Adipocyte (in vitro differentiated cells): Measurements from ENCODE around the gene GNB1L.

Source experiments
- DNase-seq: peaks from one replicate; pipeline ENCODE4 v3.0.0-alpha.2; 2015; ENCODE audit warnings: low read depth
- H3K27me3 ChIP-seq: replicated peaks from 2 replicates; pipeline ENCODE4 v1.7.0; 2013; ENCODE audit warnings: mild to moderate bottlenecking, low read length, moderate library complexity; ENCODE audit not compliant: control insufficient read depth, insufficient read depth
- H3K36me3 ChIP-seq: 2 replicates; pipeline ENCODE4 v1.7.0; 2013; ENCODE audit warnings: low read length, mild to moderate bottlenecking, moderate library complexity; ENCODE audit not compliant: control insufficient read depth, insufficient read depth, severe bottlenecking
- H3K4me1 ChIP-seq: 2 replicates; pipeline ENCODE4 v1.7.0; 2013; ENCODE audit warnings: mild to moderate bottlenecking, low read length, moderate library complexity; ENCODE audit not compliant: control insufficient read depth, insufficient read depth
- H3K4me3 ChIP-seq: 2 replicates; pipeline ENCODE4 v1.7.0; 2013; ENCODE audit warnings: mild to moderate bottlenecking, low read length, moderate library complexity
- H3K9ac ChIP-seq: 2 replicates; pipeline ENCODE4 v1.7.0; 2013; ENCODE audit warnings: mild to moderate bottlenecking, low read length, moderate library complexity
- H3K9me3 ChIP-seq: 2 replicates; pipeline ENCODE4 v1.7.0; 2013; ENCODE audit warnings: mild to moderate bottlenecking, low read length, moderate library complexity; ENCODE audit not compliant: control insufficient read depth

GNB1L gene

GRCh38 chr22:19822301-19823117 is 32.2 kb downstream of the GNB1L start:
- H3K4me3 ChIP-seq, result no peak overlapping the region
- no peaks in the 10 kb centered on the region for H3K9me3 ChIP-seq
- DNase-seq, result no peak
- no peak overlapping the region for H3K9ac ChIP-seq
- no peaks in the 10 kb centered on the region for H3K36me3 ChIP-seq
- no peaks in the 10 kb centered on the region for H3K27me3 ChIP-seq
- H3K4me1 ChIP-seq, result peaks cover 20% of the 10 kb centered on the region

DNA sequence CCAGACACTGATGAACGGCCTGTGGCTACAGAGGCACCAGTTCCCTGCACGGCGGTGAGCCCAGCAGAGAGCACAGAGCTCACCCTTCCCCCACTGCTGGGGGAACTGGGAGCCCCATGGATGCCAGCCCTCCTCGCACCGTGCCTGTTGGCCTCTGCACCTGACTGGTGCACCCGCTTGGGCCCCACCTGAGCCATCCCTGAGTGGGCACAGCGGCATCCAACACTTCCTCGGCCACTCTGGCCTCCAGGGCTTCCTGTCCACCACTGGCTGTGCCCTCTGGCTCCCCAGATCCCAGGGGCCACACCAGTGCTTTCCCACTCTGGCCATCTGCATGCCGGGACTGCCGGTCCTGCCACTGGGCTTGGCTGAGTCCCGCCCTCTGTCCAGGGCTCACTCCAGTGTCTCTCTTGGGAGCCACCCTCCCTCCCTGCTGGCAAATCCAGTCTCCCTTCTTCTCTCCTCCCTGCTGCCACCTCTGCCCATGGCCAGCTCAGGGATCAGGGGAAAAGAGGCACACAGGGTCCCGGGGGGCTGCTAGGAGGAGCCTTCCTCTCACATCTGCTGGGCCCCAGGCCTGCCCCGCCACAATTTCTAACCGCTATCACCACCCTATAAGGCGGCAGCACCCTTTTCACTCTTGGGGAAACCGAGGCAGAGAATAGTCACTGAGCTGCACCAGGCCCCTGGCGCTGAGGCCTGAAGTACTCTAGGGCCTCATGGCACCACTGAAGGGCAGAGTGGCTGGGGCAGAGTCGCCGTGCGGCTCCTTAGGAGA is 33.0 kb downstream of the GNB1L start:
- Histone ChIP-seq H3K36me3 (no peaks in the 10 kb centered on the region), H3K4me3 (no peak overlapping the region), H3K4me1 (peaks cover 20% of the 10 kb centered on the region), H3K27me3 (no peaks in the 10 kb centered on the region), H3K9ac (no peak overlapping the region), H3K9me3 (no peaks in the 10 kb centered on the region)
- DNase-seq, result no peak

DNA sequence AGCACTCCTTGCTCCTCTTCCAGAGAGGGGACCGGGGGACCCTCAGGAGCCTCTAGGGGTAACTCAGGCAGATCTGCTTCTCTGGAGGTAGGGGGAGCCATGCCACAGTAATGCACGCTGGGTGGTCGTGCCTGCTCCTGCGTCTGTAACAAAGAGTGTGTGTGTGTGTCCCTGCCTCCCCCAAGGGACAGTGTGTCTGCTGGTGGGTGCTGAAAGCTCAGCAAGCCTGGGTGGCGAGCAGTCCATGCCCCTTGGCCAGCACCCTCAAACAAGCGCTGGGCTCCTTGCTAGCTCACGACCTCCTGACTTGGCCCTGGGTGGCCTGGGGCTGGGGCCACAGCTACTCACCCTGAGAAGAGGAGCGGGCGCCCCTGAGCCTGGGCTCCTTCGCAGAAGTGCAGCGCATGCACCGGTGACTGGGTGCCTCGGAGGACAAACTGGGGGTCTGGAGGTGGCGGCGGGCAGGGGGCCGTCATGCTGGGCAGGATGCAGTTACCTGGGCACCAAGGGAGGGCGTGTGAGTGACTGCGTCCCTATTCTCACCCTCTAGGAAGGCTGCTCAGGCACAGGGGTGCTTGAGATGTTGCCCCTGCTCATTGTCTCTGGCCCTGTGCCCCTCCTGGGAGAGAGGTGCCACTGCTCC is 33.7 kb downstream of the GNB1L start:
- no peaks in the 10 kb centered on the region for H3K27me3 ChIP-seq
- H3K4me3 ChIP-seq, result no peak overlapping the region
- peaks cover 15% of the 10 kb centered on the region for H3K4me1 ChIP-seq
- no peaks in the 10 kb centered on the region for H3K36me3 ChIP-seq
- H3K9ac ChIP-seq, result no peak overlapping the region
- no peak for DNase-seq
- no peaks in the 10 kb centered on the region for H3K9me3 ChIP-seq

DNA sequence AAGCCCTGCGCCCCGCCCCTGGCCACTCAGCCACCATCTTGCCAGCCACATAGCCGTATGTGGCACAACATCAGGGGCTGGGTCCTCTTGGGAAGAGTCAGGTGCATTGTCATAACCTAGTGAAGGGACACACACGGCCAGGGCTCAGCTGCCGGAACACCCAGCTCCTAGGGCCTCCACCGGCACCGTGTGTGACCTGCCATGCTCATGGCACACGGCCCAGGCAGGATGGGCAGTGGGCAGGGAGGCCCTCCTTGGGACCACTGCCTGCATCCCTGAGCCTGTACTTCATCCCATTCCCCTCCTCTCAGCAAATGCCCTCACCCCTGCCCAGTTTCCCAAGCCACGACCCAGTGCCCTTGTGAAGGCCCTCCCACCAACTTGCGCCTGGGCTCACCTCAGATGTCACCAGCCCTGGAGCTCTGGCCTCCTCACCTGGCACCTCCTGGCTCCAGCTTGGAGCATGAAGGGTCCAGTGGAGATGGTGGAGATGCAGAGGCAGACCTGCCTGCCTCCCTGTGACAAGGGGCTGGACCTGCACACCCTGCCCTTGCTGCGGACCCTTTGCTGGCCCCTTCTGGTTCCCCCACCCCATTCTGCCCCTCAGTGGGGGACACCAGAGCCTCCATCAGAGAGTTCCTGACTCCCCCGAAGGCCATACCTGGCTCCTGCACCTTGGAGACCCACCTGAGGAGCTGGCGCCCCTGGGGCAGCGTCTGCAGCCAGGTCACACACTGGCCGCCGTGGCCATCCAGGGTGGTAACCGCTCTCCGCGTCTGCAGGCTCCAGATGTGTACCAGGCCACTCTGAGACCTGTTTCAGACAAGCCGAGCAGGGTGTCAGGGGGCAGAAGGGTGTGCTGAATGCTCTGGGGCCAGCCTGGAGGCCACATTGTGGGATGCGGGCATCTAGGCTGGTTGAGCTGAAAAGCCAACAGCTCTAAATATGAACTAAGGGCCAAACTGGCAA is 34.5 kb downstream of the GNB1L start:
- Histone ChIP-seq H3K27me3 (no peaks in the 10 kb centered on the region), H3K9ac (no peak overlapping the region), H3K4me1 (peaks cover 15% of the 10 kb centered on the region), H3K4me3 (no peak overlapping the region), H3K9me3 (no peaks in the 10 kb centered on the region), H3K36me3 (no peaks in the 10 kb centered on the region)
- no peak for DNase-seq

GRCh38 chr22:19819208-19819910 is 35.3 kb downstream of the GNB1L start:
- no peaks in the 10 kb centered on the region for H3K27me3 ChIP-seq
- no peak overlapping the region for H3K4me3 ChIP-seq
- H3K4me1 ChIP-seq, result peaks cover 13% of the 10 kb centered on the region
- no peaks in the 10 kb centered on the region for H3K36me3 ChIP-seq
- H3K9me3 ChIP-seq, result no peaks in the 10 kb centered on the region
- no peak for DNase-seq
- H3K9ac ChIP-seq, result no peak overlapping the region

GRCh38 chr22:19818324-19819207 is 36.1 kb downstream of the GNB1L start:
- peaks cover 7% of the 10 kb centered on the region for H3K4me1 ChIP-seq
- no peaks in the 10 kb centered on the region for H3K36me3 ChIP-seq
- H3K9me3 ChIP-seq, result no peaks in the 10 kb centered on the region
- H3K4me3 ChIP-seq, result no peak overlapping the region
- DNase-seq, result no peak
- no peak overlapping the region for H3K9ac ChIP-seq
- H3K27me3 ChIP-seq, result no peaks in the 10 kb centered on the region

- Histone ChIP-seq H3K36me3 (no peaks in the 10 kb centered on the region), H3K9me3 (no peaks in the 10 kb centered on the region), H3K4me3 (no peak overlapping the region), H3K4me1 (peaks cover 5% of the 10 kb centered on the region), H3K9ac (no peak overlapping the region), H3K27me3 (no peaks in the 10 kb centered on the region)
- no peak for DNase-seq
Observed at GRCh38 chr22:19816372-19817119, 38.1 kb downstream of the GNB1L start.

GRCh38 chr22:19815823-19816290 is 38.8 kb downstream of the GNB1L start:
- DNase-seq, result no peak
- Histone ChIP-seq H3K9ac (no peak overlapping the region), H3K27me3 (no peaks in the 10 kb centered on the region), H3K9me3 (no peaks in the 10 kb centered on the region), H3K4me3 (no peak overlapping the region), H3K4me1 (peaks cover 5% of the 10 kb centered on the region), H3K36me3 (no peaks in the 10 kb centered on the region)

GRCh38 chr22:19815093-19815822 is 39.4 kb downstream of the GNB1L start:
- no peak overlapping the region for H3K9ac ChIP-seq
- H3K4me1 ChIP-seq, result peaks cover 5% of the 10 kb centered on the region
- H3K36me3 ChIP-seq, result no peaks in the 10 kb centered on the region
- H3K9me3 ChIP-seq, result no peaks in the 10 kb centered on the region
- H3K27me3 ChIP-seq, result no peaks in the 10 kb centered on the region
- DNase-seq, result no peak
- H3K4me3 ChIP-seq, result no peak overlapping the region
